H1 (cell line): ENCODE measurements around the gene TSPAN2. TPM values are rescaled to one million over a fixed set of nuclear protein-coding genes. Genes with fewer than 3 reads are reported as not detected.

ENCODE experiments used
- CTCF ChIA-PET: fragments of 300-600 bp; sonication (Branson Sonifier 250); formaldehyde crosslinking; loops from one replicate; lab custom pipeline; 2021; ENCODE audit not compliant: partially characterized antibody; lab: Charles Lee
- POLR2A ChIA-PET: fragments of 300-600 bp; sonication (Branson Sonifier 250); formaldehyde crosslinking; loops from one replicate; lab custom pipeline; 2021; ENCODE audit warnings: inconsistent platforms; ENCODE audit not compliant: partially characterized antibody; lab: Charles Lee
- DNase-seq, 2 experiments: peaks; one replicate each; pipeline versions ENCODE4 v3.0.0 to v3.0.0-alpha.2; 2010 to 2022; ENCODE audit warnings: low spot score in 2 of 2, low read depth in 1 of 2, mixed read lengths in 1 of 2
- FAIRE-seq: peaks from 2 replicates; lab custom pipeline; 2011; peaks lifted over from hg19 to GRCh38; lab: Jason Lieb, UNC
- H2AFZ ChIP-seq: 2 replicates; pipeline ENCODE4 v1.8.1; 2012; ENCODE audit warnings: low read length, inconsistent platforms
- H2AK5ac ChIP-seq: 2 replicates; pipeline ENCODE4 v1.6.1; 2013; ENCODE audit warnings: low read depth, low read length
- H2BK120ac ChIP-seq: replicated peaks from 2 replicates; pipeline ENCODE3; 2013; ENCODE audit warnings: low read depth, low read length, inconsistent platforms
- H2BK12ac ChIP-seq: 2 replicates; pipeline ENCODE4 v1.6.1; 2013; ENCODE audit warnings: low read depth, low read length
- H2BK15ac ChIP-seq: 2 replicates; pipeline ENCODE4 v1.6.1; 2013; ENCODE audit warnings: low read length
- H2BK20ac ChIP-seq: 2 replicates; pipeline ENCODE4 v1.6.1; 2013; ENCODE audit warnings: low read length
- H2BK5ac ChIP-seq: 2 replicates; pipeline ENCODE4 v1.6.1; 2013; ENCODE audit warnings: low read depth, low read length
- H3K14ac ChIP-seq: 2 replicates; pipeline ENCODE4 v1.6.1; 2013; ENCODE audit warnings: inconsistent platforms; ENCODE audit not compliant: insufficient read length
- H3K18ac ChIP-seq: 2 replicates; pipeline ENCODE4 v1.6.1; 2013; ENCODE audit warnings: low read length; ENCODE audit errors: extremely low read depth
- H3K23ac ChIP-seq: 2 replicates; pipeline ENCODE4 v1.6.1; 2013; ENCODE audit warnings: inconsistent platforms; ENCODE audit not compliant: insufficient read length
- H3K23me2 ChIP-seq: 2 replicates; pipeline ENCODE4 v1.6.1; 2013; ENCODE audit warnings: low read depth, low read length
- H3K27ac ChIP-seq: 2 replicates; pipeline ENCODE4 v1.6.1; 2011; ENCODE audit warnings: low read depth, low read length, inconsistent platforms
- H3K27me3 ChIP-seq, 4 experiments: replicated peaks in 1 of 4; 1 replicate in 1 of 4; 2 replicates in 3 of 4; pipeline versions ENCODE4 v1.6.1 to v1.8.1; 2011 to 2013; ENCODE audit warnings: low read length in 3 of 4, mild to moderate bottlenecking in 3 of 4, inconsistent platforms in 2 of 4, mixed read lengths in 2 of 4, moderate library complexity in 1 of 4; ENCODE audit not compliant: control insufficient read depth in 3 of 4, insufficient read depth in 3 of 4; ENCODE audit errors: extremely low read depth in 1 of 4
- H3K36me3 ChIP-seq, 4 experiments: 2 replicates each; pipeline versions ENCODE4 v1.6.1 to v1.8.1; 2011 to 2013; ENCODE audit warnings: mild to moderate bottlenecking in 4 of 4, low read length in 3 of 4, moderate library complexity in 2 of 4, control low read depth in 1 of 4, inconsistent platforms in 1 of 4; ENCODE audit not compliant: insufficient read depth in 4 of 4, control insufficient read depth in 2 of 4
- H3K4ac ChIP-seq: replicated peaks from 2 replicates; pipeline ENCODE3; 2013; ENCODE audit warnings: low read length, low read depth, mixed read lengths, inconsistent platforms; ENCODE audit not compliant: insufficient read length
- H3K4me1 ChIP-seq, 4 experiments: replicated peaks in 1 of 4; 1 replicate in 1 of 4; 2 replicates in 3 of 4; pipeline versions ENCODE4 v1.6.1 to v1.8.1; 2011 to 2013; ENCODE audit warnings: low read length in 3 of 4, inconsistent platforms in 2 of 4, mixed read lengths in 1 of 4; ENCODE audit not compliant: insufficient read depth in 4 of 4, control insufficient read depth in 3 of 4
- H3K4me2 ChIP-seq, 2 experiments: 2 replicates each; pipeline versions ENCODE4 v1.6.1 to v1.8.1; 2011 to 2013; ENCODE audit warnings: low read depth in 2 of 2, low read length in 2 of 2, control low read depth in 1 of 2, inconsistent platforms in 1 of 2, mild to moderate bottlenecking in 1 of 2; ENCODE audit not compliant: insufficient read depth in 1 of 2
- H3K4me3 ChIP-seq, 4 experiments: fragments of 200-600, 300-600 bp in 1 of 4; sonication (generic), shearing (Covaris generic), sonication (Bioruptor Twin) in 1 of 4; 2 replicates each; pipeline versions ENCODE4 v1.5.1 to v1.8.1; 2011 to 2016; ENCODE audit warnings: low read length in 4 of 4, low read depth in 3 of 4, control low read depth in 2 of 4, inconsistent platforms in 2 of 4, mild to moderate bottlenecking in 2 of 4, mixed read lengths in 1 of 4, moderate library complexity in 1 of 4; ENCODE audit not compliant: insufficient read depth in 2 of 4; ENCODE audit errors: extremely low read depth in 1 of 4
- H3K56ac ChIP-seq: replicated peaks from 2 replicates; pipeline ENCODE3; 2013; ENCODE audit warnings: low read depth, mild to moderate bottlenecking, mixed read lengths, low read length, inconsistent platforms; ENCODE audit not compliant: insufficient read length
- H3K79me1 ChIP-seq: 2 replicates; pipeline ENCODE4 v1.6.1; 2013; ENCODE audit warnings: low read depth, low read length, control low read depth
- H3K79me2 ChIP-seq, 2 experiments: 2 replicates each; pipeline versions ENCODE4 v1.6.1 to v1.8.1; 2012 to 2013; ENCODE audit warnings: low read length in 2 of 2, mild to moderate bottlenecking in 2 of 2, inconsistent platforms in 1 of 2; ENCODE audit not compliant: insufficient read depth in 2 of 2, control insufficient read depth in 1 of 2
- H3K9ac ChIP-seq, 4 experiments: replicated peaks in 1 of 4; 1 replicate in 1 of 4; 2 replicates in 3 of 4; pipeline versions ENCODE4 v1.6.1 to v1.8.1; 2011 to 2013; ENCODE audit warnings: low read depth in 3 of 4, low read length in 3 of 4, control low read depth in 2 of 4, mild to moderate bottlenecking in 2 of 4, moderate library complexity in 2 of 4, inconsistent platforms in 1 of 4; ENCODE audit errors: extremely low read depth in 1 of 4
- H3K9me3 ChIP-seq, 2 experiments: 2 replicates each; pipeline versions ENCODE4 v1.6.1 to v1.8.1; 2012 to 2013; ENCODE audit warnings: mild to moderate bottlenecking in 2 of 2, moderate library complexity in 2 of 2, control low read depth in 1 of 2, inconsistent platforms in 1 of 2, low read depth in 1 of 2, low read length in 1 of 2, mixed read lengths in 1 of 2; ENCODE audit not compliant: insufficient read depth in 2 of 2
- H4K20me1 ChIP-seq, 2 experiments: replicated peaks in 1 of 2; 2 replicates each; pipeline versions ENCODE3 to v1.8.1; 2011 to 2013; ENCODE audit warnings: inconsistent platforms in 2 of 2, low read length in 2 of 2, mild to moderate bottlenecking in 1 of 2; ENCODE audit not compliant: insufficient read depth in 2 of 2, control insufficient read depth in 1 of 2
- H4K5ac ChIP-seq: 2 replicates; pipeline ENCODE4 v1.6.1; 2013; ENCODE audit warnings: low read length, low read depth, mixed read lengths, inconsistent platforms; ENCODE audit not compliant: insufficient read length
- H4K8ac ChIP-seq: 2 replicates; pipeline ENCODE4 v1.8.0; 2013; ENCODE audit warnings: mild to moderate bottlenecking, moderate library complexity, low read length, inconsistent platforms; ENCODE audit not compliant: insufficient read depth; ENCODE audit errors: extremely low read depth
- H4K91ac ChIP-seq: replicated peaks from 2 replicates; pipeline ENCODE3; 2013; ENCODE audit warnings: low read length, mixed read lengths, inconsistent platforms; ENCODE audit not compliant: insufficient read length
- FOSL1 ChIP-seq: IDR thresholded peaks from 2 replicates; pipeline ENCODE4 v1.6.1; 2011; ENCODE audit warnings: mild to moderate bottlenecking, low read depth, low read length, moderate library complexity; ENCODE audit not compliant: insufficient read depth
- SIX5 ChIP-seq: IDR thresholded peaks from 2 replicates; pipeline ENCODE4 v1.6.1; 2011; ENCODE audit warnings: mild to moderate bottlenecking, low read depth, low read length
- USF2 ChIP-seq: IDR thresholded peaks from 2 replicates; pipeline ENCODE4 v1.6.1; 2011; ENCODE audit warnings: low read length, improper control_type of control experiment
- WGBS, 2 experiments: shearing (Covaris generic) in 1 of 2; methylation state at CpG; one replicate each; pipeline versions ENCODE4 v1.1.6 to v1.1.7; 2013 to 2015; ENCODE audit warnings: low lambda C conversion rate in 2 of 2, mixed read lengths in 2 of 2, inconsistent platforms in 1 of 2, low coverage in 1 of 2, missing lambda C conversion rate in 1 of 2; ENCODE audit not compliant: insufficient replicate concordance in 2 of 2, insufficient coverage in 1 of 2, insufficient read length in 1 of 2; ENCODE audit errors: extremely low coverage in 1 of 2, missing lambda C conversion rate in 1 of 2; 5-methylcytosine and 5-hydroxymethylcytosine counted together
- polyA plus RNA-seq, 7 experiments: library from polyadenylated mRNA; depleted of rRNA in 3 of 7; stranded (reverse) in 5 of 7; unstranded in 2 of 7; fragments of >200 nt in 5 of 7; fragments of 200-250 nt in 2 of 7; gene quantifications; 1 replicate in 5 of 7; 2 replicates in 1 of 7; 4 replicates in 1 of 7; pipeline versions ENCODE4 v1.2.1 to v1.2.3, GENCODE V29; 2011 to 2013; ENCODE audit warnings: missing spikeins in 2 of 7, mixed read lengths in 2 of 7
- total RNA-seq: library from RNA; stranded (reverse); fragmentation: NEBNext Ultra II Directional; extraction: Animal tissue kit (Norgen Biotek cat#: 25700); gene quantifications from 2 replicates; pipeline ENCODE4 v1.2.1, GENCODE V29; 2021
- TF ChIP-seq, protein P1 (sequence below), 3 experiments: IDR thresholded peaks; 1 replicate in 2 of 3; 2 replicates in 1 of 3; pipeline versions ENCODE4 v1.5.1 to v1.6.1; 2011; ENCODE audit warnings: low read length in 3 of 3, mild to moderate bottlenecking in 3 of 3, inconsistent platforms in 2 of 3, low read depth in 1 of 3, moderate library complexity in 1 of 3; ENCODE audit not compliant: insufficient read depth in 1 of 3; ENCODE audit errors: control extremely low read depth in 1 of 3

TSPAN2 gene
- total and polyA plus RNA-seq, 2 of the 8 experiments (the other 6 are each of a cell fraction or from before 2014, with no cell fraction given): 7.4 to 14.2 TPM

DNA sequence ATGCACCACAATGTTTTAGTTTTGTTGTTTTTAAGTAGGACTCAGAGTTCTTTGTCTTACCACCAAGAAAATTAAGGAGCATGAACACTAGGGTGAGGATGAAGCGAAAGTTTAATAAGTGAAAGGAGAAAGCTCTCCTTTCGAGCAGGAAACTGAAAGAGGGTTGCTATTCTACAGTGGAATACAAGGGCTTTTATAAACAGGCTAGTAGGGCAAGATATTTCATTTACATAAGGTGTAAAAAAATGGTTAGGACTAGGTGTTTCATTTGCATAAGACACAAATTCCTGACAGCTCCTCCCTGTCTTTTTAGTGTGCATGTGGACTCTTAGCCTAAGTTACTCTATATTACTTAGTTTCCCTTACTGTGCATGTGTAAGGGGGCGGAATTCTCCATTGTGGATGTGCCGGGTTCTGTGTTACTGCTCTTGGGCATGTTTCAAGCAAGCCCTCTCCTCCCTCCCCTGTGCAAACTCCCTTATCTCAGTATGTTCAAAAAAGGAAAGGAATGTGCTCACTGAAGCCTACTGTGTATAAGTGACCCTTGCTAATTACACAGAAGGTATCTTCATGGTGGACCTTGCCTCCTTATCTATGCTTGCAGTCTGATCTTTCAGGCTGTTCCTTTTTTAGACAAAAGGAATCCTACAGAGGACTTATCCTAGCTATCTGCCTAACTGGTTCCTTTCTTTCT, 52.3 kb downstream of the TSPAN2 start:
- no peak overlapping the region for H3K4me2 ChIP-seq
- no peaks in the 10 kb centered on the region for H3K9me3 ChIP-seq
- H3K4me3 ChIP-seq: no peak overlapping the region
- no peak overlapping the region for H3K9ac ChIP-seq
- no peak overlapping the region for H2BK120ac ChIP-seq
- TF ChIP-seq FOSL1 (no peak), USF2 (no peak), SIX5 (no peak)
- TF ChIP-seq, protein P1, sequence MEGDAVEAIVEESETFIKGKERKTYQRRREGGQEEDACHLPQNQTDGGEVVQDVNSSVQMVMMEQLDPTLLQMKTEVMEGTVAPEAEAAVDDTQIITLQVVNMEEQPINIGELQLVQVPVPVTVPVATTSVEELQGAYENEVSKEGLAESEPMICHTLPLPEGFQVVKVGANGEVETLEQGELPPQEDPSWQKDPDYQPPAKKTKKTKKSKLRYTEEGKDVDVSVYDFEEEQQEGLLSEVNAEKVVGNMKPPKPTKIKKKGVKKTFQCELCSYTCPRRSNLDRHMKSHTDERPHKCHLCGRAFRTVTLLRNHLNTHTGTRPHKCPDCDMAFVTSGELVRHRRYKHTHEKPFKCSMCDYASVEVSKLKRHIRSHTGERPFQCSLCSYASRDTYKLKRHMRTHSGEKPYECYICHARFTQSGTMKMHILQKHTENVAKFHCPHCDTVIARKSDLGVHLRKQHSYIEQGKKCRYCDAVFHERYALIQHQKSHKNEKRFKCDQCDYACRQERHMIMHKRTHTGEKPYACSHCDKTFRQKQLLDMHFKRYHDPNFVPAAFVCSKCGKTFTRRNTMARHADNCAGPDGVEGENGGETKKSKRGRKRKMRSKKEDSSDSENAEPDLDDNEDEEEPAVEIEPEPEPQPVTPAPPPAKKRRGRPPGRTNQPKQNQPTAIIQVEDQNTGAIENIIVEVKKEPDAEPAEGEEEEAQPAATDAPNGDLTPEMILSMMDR (IDR thresholded peaks at IDR 0.05; ENCODE audit: control extremely low read depth in 1 of 3, insufficient read depth in 1 of 3, low read depth in 1 of 3, low read length in 3 of 3): no peak
- no peak overlapping the region for H3K14ac ChIP-seq
- H4K20me1 ChIP-seq: no peaks in the 10 kb centered on the region
- no peak overlapping the region for H4K8ac ChIP-seq
- H2BK20ac ChIP-seq: no peak overlapping the region
- peaks cover 2% of the 10 kb centered on the region; the same call in 1 of the 2 replicates for H3K23me2 ChIP-seq
- no peak overlapping the region for H2BK5ac ChIP-seq
- no peak overlapping the region for H2BK15ac ChIP-seq
- DNase-seq (no peak), FAIRE-seq (no peak)
- WGBS, 2 experiments: 91% methylated on average over 4 of the region's 4 CpGs; no CpG with 5 or more reads in 1 of the 2 experiments
- H3K27me3 ChIP-seq: no peaks in the 10 kb centered on the region
- no peak overlapping the region for H2AK5ac ChIP-seq
- H3K56ac ChIP-seq: no peak overlapping the region
- ChIA-PET POLR2A (interaction anchor here (1.2 kb wide), 1 partner anchor 42 kb away, joined by 3 read pairs; no protein-coding TSS in a partner anchor), CTCF (interaction anchor here (0.7 to 13.0 kb wide), 3 partner anchors 16 to 61 kb away, joined by 3 to 106 read pairs (median 3); no protein-coding TSS in a partner anchor)
- no peak overlapping the region for H3K23ac ChIP-seq
- H3K79me2 ChIP-seq: no peaks in the 10 kb centered on the region
- H3K18ac ChIP-seq: no peak overlapping the region
- H3K27ac ChIP-seq: no peak overlapping the region
- H3K79me1 ChIP-seq: no peaks in the 10 kb centered on the region
- no peaks in the 10 kb centered on the region for H3K4me1 ChIP-seq
- 0 out of 2 replicates have a peak overlapping the region, but pooled peaks have one; percentile 5 for H2AFZ ChIP-seq
- no peak overlapping the region for H3K4ac ChIP-seq
- H3K36me3 ChIP-seq: no peaks in the 10 kb centered on the region
- H4K5ac ChIP-seq: no peak overlapping the region
- no peak overlapping the region for H2BK12ac ChIP-seq
- H4K91ac ChIP-seq: no peak overlapping the region
